Skeletal muscle satellite cell (primary cell): ENCODE measurements around the gene ULK3.

Experiments
- H3K27me3 ChIP-seq: 2 replicates; pipeline ENCODE4 v1.7.0; 2013; ENCODE audit warnings: low read length; ENCODE audit not compliant: control insufficient read depth, insufficient read depth
- H3K36me3 ChIP-seq: 2 replicates; pipeline ENCODE4 v1.7.0; 2013; ENCODE audit warnings: mild to moderate bottlenecking, control low read depth, low read length; ENCODE audit not compliant: insufficient read depth
- H3K4me1 ChIP-seq: 2 replicates; pipeline ENCODE4 v1.7.0; 2013; ENCODE audit warnings: low read length; ENCODE audit not compliant: control insufficient read depth, insufficient read depth
- H3K4me2 ChIP-seq: 2 replicates; pipeline ENCODE4 v1.7.0; 2013; ENCODE audit warnings: mild to moderate bottlenecking, low read length
- H3K4me3 ChIP-seq: 2 replicates; pipeline ENCODE4 v1.7.0; 2013; ENCODE audit warnings: low read length
- H3K9ac ChIP-seq: 2 replicates; pipeline ENCODE4 v1.7.0; 2013; ENCODE audit warnings: mild to moderate bottlenecking, low read depth, low read length, moderate library complexity
- H3K9me3 ChIP-seq: replicated peaks from 2 replicates; pipeline ENCODE4 v1.7.0; 2013; ENCODE audit warnings: mild to moderate bottlenecking, control low read depth, low read length

Gene ULK3

GRCh38 chr15:74847432-74847831, 4.5 kb upstream of the ULK3 start:
- Histone ChIP-seq H3K9me3 (no peaks in the 10 kb centered on the region), H3K27me3 (no peaks in the 10 kb centered on the region), H3K9ac (no peak overlapping the region), H3K4me3 (no peak overlapping the region), H3K36me3 (peaks cover 49% of the 10 kb centered on the region), H3K4me2 (no peak overlapping the region), H3K4me1 (peaks cover 8% of the 10 kb centered on the region)

DNA sequence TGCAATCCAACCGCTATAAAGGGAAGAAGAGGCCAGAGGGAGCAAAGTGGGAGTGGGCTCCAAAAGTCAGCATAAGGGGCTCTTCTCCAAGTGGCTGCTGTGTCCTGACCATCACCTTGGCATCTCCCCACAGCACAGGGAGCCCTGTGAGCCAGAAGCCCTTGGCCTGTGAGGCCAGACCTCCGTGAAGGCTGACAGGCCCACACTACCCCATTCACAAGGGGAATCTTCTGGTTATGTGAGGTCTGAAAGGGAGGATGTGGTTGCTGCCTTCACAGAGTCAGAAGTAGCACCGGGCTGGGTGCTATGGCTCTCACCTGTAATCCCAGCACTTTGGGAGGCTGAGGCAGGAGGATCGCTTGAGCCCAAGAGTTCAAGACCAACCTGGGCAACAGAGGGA, 2.6 kb upstream of the ULK3 start:
- no peaks in the 10 kb centered on the region for H3K27me3 ChIP-seq
- no peak overlapping the region for H3K4me2 ChIP-seq
- H3K4me3 ChIP-seq = no peak overlapping the region
- H3K9ac ChIP-seq = no peak overlapping the region
- H3K4me1 ChIP-seq = peaks cover 13% of the 10 kb centered on the region
- H3K36me3 ChIP-seq = peaks cover 36% of the 10 kb centered on the region
- H3K9me3 ChIP-seq = no peaks in the 10 kb centered on the region

GRCh38 chr15:74845208-74845568, 2.2 kb upstream of the ULK3 start:
- Histone ChIP-seq H3K4me1 (peaks cover 13% of the 10 kb centered on the region), H3K9ac (no peak overlapping the region), H3K9me3 (no peaks in the 10 kb centered on the region), H3K36me3 (peaks cover 33% of the 10 kb centered on the region), H3K4me2 (no peak overlapping the region), H3K4me3 (no peak overlapping the region), H3K27me3 (no peaks in the 10 kb centered on the region)

GRCh38 chr15:74844319-74845207, 1.6 kb upstream of the ULK3 start:
- no peak overlapping the region for H3K4me2 ChIP-seq
- peaks cover 31% of the 10 kb centered on the region for H3K36me3 ChIP-seq
- no peaks in the 10 kb centered on the region for H3K27me3 ChIP-seq
- H3K9me3 ChIP-seq = no peaks in the 10 kb centered on the region
- H3K4me1 ChIP-seq = peaks cover 13% of the 10 kb centered on the region
- H3K4me3 ChIP-seq = no peak overlapping the region
- H3K9ac ChIP-seq = no peak overlapping the region

- peaks cover 34% of the 10 kb centered on the region for H3K36me3 ChIP-seq
- H3K27me3 ChIP-seq = no peaks in the 10 kb centered on the region
- peaks cover 13% of the 10 kb centered on the region for H3K4me1 ChIP-seq
- H3K4me2 ChIP-seq = peak overlapping the region; percentile 99
- H3K9me3 ChIP-seq = no peaks in the 10 kb centered on the region
- peak overlapping the region; percentile 97 for H3K4me3 ChIP-seq
- peak overlapping the region; percentile 91 for H3K9ac ChIP-seq
These were observed 939 bp upstream of the ULK3 start for GRCh38 chr15:74843891-74844299.

- Histone ChIP-seq H3K27me3 (no peaks in the 10 kb centered on the region), H3K36me3 (peaks cover 34% of the 10 kb centered on the region), H3K9me3 (no peaks in the 10 kb centered on the region), H3K4me3 (peak overlapping the region; percentile 97), H3K4me2 (peak overlapping the region; percentile 99), H3K9ac (peak overlapping the region; percentile 91), H3K4me1 (peaks cover 13% of the 10 kb centered on the region)
These were observed 481 bp upstream of the ULK3 start for GRCh38 chr15:74843445-74843828.

GRCh38 chr15:74841891-74842373, 1.0 kb downstream of the ULK3 start:
- Histone ChIP-seq H3K9ac (peak overlapping the region; percentile 91), H3K4me1 (peaks cover 13% of the 10 kb centered on the region), H3K36me3 (peaks cover 24% of the 10 kb centered on the region), H3K4me3 (peak overlapping the region; percentile 97), H3K4me2 (peak overlapping the region; percentile 99), H3K9me3 (no peaks in the 10 kb centered on the region), H3K27me3 (no peaks in the 10 kb centered on the region)

- peaks cover 13% of the 10 kb centered on the region for H3K4me1 ChIP-seq
- H3K9me3 ChIP-seq = no peaks in the 10 kb centered on the region
- H3K27me3 ChIP-seq = no peaks in the 10 kb centered on the region
- H3K36me3 ChIP-seq = peaks cover 24% of the 10 kb centered on the region
- no peak overlapping the region for H3K9ac ChIP-seq
- H3K4me3 ChIP-seq = no peak overlapping the region
- H3K4me2 ChIP-seq = no peak overlapping the region
These were observed 1.8 kb downstream of the ULK3 start for GRCh38 chr15:74840851-74841775.

DNA sequence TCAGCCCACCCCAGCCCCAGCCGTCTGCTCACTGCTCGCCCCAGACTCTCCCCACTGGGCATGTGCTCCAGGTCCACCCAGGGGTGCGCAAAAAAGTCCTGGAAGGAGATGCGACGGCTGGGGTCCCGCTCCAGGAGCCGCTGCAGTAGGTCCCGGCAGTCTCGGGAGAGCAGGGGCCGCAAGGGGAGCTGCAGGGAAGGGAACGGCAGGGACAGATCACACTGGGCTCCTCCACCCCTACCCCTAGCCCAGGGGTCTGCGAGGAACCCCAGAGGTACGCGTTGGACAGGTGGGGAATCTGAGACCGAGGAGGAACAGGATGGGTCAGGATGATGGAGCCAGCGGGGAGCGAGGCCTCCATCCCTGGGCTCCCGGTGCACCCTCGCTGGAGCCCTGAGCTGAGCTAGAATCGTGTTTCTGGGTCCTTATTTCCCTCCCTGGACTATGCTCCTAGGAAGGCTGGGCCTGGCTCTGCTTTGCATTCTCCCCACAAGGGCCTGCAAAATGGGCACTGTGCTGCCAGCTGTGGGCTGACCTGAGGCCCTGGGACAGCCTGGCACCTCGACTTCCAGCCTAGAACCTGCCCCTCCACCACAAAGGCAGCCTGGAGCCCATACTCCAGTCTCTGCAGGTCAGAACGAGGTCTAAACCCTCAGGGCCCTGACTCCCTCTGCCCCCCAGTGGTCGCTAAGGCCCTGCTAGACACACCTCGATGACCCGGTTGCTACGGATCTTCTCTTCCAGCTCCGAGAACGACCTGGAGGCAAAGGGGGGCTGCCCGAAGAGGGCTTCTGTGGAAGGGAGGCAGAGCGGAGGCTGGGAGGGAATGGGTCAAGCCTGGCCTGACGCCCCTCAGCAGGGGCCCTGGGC, 3.2 kb downstream of the ULK3 start:
- Histone ChIP-seq H3K4me3 (no peak overlapping the region), H3K9ac (no peak overlapping the region), H3K36me3 (peaks cover 18% of the 10 kb centered on the region), H3K4me2 (no peak overlapping the region), H3K9me3 (no peaks in the 10 kb centered on the region), H3K4me1 (peaks cover 13% of the 10 kb centered on the region), H3K27me3 (no peaks in the 10 kb centered on the region)

DNA sequence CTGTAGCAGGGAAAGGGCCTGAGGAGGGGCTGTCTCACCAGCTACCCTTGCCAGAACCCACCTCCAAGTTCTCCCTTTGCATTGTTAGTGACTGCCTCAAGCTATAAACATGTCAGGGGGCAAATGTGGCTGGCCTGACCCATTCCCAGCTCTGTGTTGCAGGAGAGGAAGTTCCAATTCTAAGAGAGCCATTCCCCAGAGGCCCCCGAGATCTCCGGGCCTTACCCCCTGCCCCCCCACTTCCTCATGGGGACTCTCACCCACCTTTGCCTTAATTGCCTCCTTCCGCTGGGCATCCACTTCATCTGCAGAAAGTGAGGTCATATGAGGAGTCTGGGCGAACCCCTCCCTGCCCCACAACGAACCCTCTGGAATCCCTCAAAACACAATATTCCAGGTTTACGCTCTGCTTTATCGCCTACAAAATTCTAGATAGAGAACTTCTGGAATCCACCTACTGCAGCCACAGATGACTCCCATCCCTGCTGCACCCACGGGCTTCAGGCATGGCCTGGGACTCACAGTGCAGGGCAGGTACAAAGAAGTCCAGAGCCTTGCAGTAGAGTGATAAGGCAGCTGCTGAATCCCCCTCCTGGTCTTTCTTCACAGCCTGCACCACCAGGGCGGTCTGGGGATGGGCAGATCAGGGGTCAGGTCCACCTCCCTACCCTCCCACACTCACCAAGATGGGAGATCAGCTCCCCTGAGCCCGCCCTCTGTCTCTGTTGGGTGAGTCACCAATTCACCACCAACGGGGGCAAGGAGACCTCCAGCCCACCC, 4.0 kb downstream of the ULK3 start:
- no peaks in the 10 kb centered on the region for H3K9me3 ChIP-seq
- H3K4me2 ChIP-seq = no peak overlapping the region
- H3K9ac ChIP-seq = no peak overlapping the region
- H3K4me1 ChIP-seq = peaks cover 13% of the 10 kb centered on the region
- H3K27me3 ChIP-seq = no peaks in the 10 kb centered on the region
- peaks cover 12% of the 10 kb centered on the region for H3K36me3 ChIP-seq
- no peak overlapping the region for H3K4me3 ChIP-seq
